HG03457 (cell line): ENCODE results near the gene KLK8.

ENCODE experiments used
- ATAC-seq: cut with Tn5 transposase; IDR thresholded peaks from one replicate; pipeline ENCODE4 v1.9.1; 2021; ENCODE audit warnings: moderate number of reproducible peaks; ENCODE audit not compliant: unreplicated experiment

KLK8 gene

DNA sequence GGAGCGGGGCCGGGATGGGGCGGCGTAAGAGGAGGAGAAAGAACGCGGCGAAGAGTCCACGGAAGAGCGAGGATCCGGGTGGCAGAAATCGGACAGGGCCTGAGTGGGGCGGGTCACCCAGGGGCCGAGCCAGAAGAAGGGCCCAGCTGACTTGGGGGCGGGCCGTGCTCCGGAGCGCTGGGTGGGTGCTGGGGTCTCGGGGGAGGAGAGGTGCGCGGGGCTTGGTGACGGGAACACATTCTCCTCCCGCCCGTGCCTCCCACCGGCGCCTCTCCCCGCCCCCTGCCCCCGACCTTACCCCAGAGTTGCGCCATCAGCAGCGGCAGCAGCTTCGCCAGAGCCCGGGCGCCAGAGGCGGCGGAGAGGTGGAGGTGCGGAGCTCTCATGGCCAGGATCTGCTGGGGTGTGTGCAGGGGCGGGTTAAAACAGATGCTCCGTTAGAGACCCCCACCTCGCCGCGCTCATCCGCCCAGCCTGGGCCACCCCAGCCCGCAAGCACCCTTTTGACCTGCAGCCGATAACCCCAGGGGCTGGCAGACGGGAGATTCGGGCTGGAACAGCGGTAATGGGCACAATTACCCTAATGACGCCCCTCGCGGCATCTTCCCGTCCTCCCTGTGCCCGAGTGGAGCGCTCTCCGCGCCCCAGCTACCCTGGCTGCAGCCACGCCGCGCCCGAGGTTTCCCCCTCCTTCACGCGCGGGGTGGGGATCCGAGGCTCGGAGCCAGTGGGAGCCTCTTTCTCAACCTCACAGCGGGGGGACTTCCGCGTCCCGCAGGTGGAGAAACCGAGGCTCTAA is 17.5 kb upstream of the KLK8 start:
- ATAC-seq: no peak

DNA sequence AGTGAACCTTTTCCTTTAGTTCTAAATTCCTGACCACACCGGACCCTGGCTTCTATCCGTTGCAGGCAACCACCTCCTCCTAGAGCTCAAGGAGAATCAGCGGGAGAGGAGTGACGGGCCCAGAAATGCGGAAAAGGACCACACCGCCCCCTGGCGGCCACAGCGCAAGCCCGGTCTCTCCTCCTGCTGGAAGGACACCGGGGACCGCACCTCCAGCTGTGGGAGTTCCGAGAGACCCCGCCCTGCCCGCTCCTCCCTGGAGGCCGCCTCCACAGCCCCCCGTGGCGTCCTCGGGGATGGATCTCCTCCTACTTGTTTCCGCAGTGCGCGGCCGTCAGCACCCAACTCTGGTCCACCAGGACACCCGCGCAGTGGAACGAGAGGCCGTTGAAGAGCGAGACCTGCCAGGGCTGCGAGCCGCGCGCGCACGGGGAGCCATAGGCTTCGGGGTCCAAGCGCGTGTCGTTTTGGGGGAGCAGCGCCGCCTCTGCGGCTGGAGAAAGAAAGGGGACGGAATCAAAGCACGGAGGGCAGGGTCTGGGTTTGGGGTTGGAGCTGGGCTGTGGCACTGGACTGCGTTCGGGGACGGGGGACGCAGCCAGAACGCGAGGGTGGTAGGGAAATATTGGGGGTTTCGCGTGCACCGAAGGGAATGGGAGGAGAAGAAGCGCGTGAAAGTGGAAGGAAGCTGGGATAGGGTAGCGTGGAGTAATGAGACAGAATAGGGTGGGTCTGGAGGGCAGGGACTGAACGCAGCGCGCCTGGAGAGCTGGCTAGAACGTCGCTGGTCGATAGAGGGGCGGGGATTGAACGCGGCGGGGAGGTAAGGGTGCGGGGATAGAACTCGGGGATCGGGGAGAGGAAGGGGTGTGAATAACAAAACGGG is 15.6 kb upstream of the KLK8 start:
- ATAC-seq: no peak

DNA sequence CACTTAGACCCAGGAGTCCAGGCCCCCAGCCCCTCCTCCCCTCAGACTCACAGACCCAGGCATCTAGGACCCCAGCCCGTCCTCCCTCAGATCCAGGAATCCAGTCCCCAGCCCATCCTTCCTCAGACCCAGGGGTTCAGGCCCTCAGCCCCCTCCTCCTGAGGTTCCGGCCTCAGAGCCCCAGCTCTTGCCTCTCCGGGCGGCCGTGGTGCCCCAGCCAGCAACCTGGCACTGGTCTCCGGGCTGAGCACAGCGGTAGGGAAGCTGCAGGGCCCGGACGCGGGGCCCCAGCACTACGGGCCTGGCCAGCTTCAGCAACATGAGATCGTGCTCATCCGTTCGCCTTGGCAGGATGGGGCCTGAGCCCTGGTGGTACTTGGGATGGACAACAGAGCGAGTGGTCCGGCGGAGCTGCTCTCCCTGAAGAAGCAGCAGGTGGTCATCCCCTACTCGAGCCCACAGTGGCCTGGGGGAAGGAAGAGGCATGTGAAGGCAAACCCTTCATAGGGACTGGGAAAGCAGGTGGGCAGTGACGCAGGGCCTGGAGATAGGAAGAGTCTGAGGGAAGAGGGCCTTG is 14.4 kb upstream of the KLK8 start:
- no peak for ATAC-seq

GRCh38 chr19:51014242-51014641 is 12.8 kb upstream of the KLK8 start:
- no peak for ATAC-seq

DNA sequence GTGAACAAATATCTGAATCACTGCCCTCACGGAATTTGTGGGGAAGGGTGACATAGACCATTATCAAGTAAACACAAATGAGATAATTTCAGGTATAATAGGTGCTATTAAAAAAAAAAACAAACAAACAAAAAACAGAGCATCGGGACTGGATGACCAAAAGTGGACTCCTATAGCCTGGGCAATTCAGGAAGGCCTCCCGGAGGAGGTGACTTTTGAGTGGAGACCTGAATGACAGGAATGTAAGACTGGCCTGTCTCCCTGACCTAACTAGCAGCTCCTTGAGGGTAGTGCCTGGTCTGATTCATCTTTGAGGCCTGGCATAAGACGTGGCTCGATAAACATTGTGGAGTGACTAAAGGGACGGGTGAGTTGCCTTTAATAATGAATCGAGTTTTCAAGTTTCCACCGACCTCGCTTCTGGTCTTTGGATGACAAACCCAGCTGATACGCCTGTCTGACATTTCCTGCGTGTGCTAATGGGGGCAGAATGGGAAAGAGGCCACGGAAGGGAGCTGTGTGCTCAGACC is 11.3 kb upstream of the KLK8 start:
- no peak for ATAC-seq

DNA sequence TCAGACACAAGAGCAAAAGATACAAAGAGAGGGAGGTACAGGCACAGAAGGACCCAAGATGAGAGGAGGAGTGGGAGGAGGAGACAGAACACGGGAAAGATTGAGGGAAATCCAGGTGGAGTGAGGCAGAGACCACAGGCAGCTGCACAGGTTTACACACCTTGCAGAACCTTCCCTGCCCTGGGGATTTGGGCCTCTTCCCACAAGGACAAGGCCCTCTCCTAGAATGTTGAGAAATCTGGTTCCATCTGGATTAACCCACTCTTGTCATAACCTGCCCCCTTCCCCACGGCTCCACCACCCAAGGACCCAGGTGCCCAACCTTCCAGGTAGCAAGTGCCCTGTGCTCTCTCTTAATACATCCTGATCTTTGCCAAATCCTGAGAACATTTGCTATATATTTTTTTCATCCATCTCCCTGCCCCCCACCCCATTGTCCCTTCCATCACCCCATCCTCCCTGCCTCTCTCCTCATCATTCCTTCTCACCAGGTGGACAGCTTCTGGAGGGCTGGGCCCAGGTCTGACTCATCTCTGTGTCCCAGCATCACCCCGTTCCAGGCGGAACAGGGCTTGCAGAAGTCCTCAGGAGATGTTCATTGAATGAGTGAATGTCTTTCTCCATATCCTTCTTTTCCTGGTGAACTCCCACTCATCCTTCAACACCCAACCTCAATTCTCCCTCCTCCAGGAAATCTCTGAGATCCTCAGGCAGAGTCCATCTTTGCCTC is 8.8 kb upstream of the KLK8 start:
- ATAC-seq: no peak

DNA sequence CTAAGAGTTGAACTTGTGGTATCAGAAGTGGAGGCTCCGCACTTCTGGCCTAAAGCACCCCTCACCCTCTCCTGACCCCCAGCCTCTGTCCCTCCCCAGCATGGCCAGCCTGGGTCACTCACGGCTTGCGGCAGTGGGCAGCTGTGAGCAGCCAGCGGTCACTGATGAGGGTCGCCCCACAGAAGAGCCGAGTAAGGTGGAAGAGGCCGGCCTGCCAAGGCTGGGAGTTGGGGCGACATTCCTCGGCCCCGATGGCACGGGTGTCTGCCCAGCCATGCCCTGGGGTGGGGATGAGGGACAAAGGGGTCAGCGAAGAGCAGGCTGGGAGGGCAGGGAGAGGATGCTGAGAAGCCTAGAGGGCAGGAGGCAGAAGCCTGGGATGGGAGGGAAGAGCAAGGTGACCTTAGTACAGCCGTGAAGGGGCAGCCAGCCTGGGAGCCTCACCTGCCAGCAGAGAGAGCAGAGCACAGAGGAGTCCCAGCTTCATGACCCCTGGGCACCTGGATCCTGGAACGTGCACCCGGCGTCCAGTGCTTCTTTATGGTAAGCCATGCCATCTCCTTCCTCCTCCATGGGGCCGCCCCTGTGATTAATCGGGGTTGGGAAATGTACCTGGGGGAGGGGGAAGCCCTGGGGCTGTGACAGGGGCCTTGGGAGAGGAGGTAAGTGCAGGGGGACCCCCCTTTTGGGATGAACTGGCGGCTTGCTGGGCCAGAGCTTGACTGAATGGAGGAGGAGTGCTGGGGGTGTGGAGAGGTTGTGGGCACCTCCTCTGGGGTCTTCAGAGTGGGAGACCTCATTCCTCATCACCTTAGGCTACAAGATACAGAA is 7.9 kb upstream of the KLK8 start:
- ATAC-seq: no peak

GRCh38 chr19:51007488-51007887 is 6.1 kb upstream of the KLK8 start:
- no peak for ATAC-seq

DNA sequence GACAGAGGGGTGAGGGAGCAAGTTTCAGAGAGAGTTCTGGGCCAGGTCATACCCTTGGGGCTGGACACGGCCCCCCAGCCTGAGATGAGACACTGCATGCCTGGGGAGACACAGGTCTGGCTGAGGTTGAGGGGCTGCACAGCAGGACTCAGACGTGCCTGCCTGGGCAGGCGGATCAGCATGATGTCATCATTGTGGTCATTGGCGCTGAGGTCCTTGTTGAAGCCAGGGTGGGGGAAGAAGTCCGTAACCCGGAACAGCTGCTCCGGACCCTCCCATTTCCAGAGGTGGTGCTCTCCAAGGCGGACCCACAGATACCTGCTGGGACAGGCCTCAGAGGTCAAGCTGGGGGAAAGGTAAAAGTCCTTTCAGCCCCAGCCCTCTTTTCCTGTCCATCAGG is 5.0 kb upstream of the KLK8 start:
- no peak for ATAC-seq

GRCh38 chr19:51005248-51005647 is 3.8 kb upstream of the KLK8 start:
- no peak for ATAC-seq

GRCh38 chr19:51003316-51003715 is 1.9 kb upstream of the KLK8 start:
- ATAC-seq: no peak

DNA sequence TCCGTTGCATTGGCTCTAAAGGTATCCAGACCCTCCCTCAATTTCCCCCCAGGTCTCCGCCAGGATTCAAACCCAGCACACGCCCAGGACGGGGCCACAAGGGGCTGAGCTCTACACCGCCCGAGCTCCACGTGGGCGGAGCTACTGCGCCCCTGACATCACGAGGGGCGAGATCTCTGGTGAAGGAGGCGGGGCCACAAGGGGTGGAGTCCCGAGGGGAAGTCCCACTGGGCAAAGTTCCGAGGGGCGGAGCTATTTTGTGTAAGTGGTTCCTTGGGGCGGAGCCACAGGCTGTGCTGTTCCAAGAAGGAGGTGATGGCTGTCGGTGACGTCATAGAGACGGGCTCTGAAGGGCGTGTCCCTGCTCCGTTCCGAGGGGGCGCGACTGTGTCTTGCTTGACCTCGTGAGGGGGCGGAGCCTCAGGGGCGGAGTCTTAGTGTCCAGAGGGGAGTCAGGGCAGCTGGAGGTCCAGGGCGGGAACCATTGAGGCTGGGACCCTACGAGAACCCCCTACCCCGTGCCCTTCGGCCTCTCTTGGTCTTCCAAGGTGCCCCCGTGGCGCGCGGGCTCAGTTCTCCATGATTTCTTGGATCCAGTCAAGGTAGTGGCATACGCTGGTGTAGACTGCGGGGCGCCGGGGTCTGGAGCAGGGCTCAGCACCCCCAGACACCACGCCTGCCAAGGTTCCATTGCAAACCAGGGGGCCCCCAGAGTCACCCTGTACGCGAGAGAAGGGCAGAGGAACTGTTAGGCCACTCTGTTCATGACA is 1.3 kb upstream of the KLK8 start:
- ATAC-seq: no peak

DNA sequence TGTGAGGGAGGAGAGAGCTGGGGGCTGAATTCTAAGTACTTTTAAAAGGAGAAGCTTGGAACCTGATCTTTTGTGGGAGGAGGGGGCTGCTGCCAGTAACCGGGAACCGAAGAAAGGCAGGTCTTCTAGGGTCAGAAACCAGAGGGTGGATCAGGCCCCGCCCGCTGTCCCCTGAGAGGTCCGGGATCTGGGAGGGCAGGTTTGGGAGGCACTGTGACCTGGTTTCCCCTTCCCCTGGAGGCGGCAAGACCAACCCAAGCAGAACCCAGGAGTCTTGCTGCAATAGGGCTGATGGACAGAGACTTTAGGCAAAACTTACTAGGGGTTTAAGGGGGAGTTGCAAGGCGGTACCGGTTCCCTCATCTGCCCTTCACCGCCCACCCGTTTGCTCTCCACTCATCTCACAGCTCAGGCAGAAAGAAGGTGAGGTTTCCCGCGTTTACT is 707 bp upstream of the KLK8 start:
- ATAC-seq: no peak

DNA sequence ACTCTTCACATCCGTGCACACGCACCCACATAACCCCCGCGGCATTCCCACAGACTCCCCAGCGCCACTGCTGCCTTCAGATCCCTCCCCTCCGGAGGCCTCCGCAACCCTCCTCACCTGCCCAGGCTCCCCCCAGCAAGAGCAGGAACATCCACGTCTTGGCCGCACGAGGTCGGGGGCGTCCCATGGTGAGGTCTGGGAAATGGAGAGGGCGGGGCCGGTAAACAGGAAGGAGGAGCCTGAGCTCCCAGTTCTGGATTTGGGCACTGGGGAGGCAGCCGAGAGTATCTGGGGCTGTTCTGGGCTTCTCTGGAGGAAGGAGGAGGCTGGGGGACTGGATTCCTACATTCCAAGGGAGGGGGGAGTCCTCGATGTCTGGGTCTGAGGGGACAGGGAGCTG is 423 bp downstream of the KLK8 start:
- no peak for ATAC-seq

- no peak for ATAC-seq
Observed at GRCh38 chr19:51000426-51000825, 978 bp downstream of the KLK8 start.

DNA sequence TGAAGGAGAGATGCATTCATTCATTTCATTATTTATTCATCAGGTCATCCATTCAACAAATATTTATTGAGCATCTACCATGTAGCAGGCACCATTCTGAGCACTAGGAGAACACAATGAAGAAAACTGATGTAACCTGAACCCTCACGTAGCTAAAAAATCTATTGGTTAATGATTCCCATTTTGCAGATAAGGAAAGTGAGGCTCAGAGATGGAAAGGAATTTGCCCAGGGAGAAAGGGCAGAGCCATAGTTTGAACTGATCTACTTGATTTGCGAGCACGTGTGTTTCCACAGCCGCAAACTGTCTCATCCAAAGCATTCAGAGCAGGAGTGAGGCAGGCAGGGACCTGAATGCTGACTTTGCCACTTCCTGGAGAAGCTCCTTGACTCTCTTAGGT is 2.7 kb downstream of the KLK8 start:
- ATAC-seq: no peak

DNA sequence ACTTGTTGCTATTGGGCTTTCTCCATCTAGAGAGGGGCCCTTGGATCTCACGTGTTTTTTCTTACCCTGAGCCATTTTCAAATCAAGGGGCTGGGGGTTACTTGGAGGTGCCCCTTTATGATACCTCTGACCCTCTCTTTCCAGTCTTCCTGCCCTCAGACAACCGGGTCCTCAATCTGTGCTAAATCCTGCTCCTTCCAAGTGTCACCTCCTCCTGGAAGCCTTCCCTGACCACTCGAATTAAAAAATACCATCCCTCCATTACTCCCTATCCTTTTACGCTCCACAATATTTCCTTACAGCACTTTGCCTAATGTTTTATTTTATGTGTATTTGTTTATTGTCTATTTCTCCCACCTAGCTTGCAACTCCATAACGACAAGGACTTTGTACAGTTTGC is 3.3 kb downstream of the KLK8 start:
- ATAC-seq: no peak

DNA sequence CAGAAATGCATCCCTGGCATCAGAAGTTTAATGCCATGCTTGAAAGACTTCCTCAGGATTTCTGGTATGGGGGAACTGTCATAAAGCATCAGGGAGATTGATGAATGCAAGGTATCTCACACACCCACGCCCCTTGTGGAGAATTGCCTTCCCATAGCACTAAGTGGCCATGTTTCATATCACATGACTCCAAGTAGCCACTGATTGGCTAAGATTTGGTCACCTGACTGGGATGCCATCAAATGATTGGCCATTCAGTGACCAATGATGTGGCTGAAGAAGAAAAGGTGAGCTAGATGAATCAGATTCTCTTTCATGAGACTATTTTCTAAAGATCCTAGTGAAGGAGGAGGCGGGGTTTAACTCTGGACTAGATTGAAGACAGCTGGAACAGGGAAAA is 7.3 kb downstream of the KLK8 start:
- ATAC-seq: no peak

DNA sequence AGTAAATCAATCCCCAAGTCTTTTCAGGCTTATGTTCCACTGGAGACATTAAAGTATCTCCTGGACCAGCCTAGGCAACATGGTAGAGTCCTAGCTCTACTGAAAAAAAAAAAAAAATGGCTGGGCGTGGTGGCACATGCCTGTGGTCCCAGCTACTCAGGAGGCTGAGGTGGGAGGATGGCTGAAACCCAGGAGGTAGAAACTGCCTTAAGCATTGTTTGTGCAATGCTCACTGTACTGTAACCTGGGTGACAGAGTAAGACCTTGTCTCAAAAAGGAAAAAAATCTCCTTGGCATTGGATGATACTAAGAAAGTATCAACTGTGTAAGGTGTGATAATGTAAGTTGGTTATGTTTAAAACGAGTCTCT is 8.8 kb downstream of the KLK8 start:
- no peak for ATAC-seq
